Activated naive CD4-positive, alpha-beta T cell treated with anti-CD3 and anti-CD28 coated beads, Interleukin-2, amount 50 U/mL, for 72 hours (primary cell): ENCODE measurements around the gene HOXA5. TPM values are rescaled to one million over a fixed set of nuclear protein-coding genes. Genes with fewer than 3 reads are reported as not detected.

Experiments
- ATAC-seq, 2 donors: fragments of 150-1000 bp; cut with Tn5 transposase; 2 replicates each; pipeline ENCODE4 v1.10.0; 2021; ENCODE audit warnings: mild to moderate bottlenecking in 2 of 2, moderate library complexity in 2 of 2
- DNase-seq, 2 donors: peaks; one replicate each; pipeline ENCODE4 v3.0.0; 2021 to 2022; ENCODE audit warnings: low spot score in 2 of 2
- H3K27ac Mint-ChIP-seq, 2 donors: one replicate each; pipeline ENCODE4 v1.8.0; 2022; ENCODE audit warnings: mild to moderate bottlenecking in 2 of 2, mixed read lengths in 2 of 2
- H3K36me3 Mint-ChIP-seq, 2 donors: one replicate each; pipeline ENCODE4 v1.8.0; 2022; ENCODE audit warnings: mixed read lengths in 2 of 2
- H3K9me3 Mint-ChIP-seq, 2 donors: one replicate each; pipeline ENCODE4 v1.8.0; 2022; ENCODE audit warnings: mixed read lengths in 2 of 2
- total RNA-seq, 2 donors: library from RNA; stranded (reverse); gene quantifications; one replicate each; pipeline ENCODE4 v1.2.3, GENCODE V29; 2022

HOXA5 gene
- not detected for total RNA-seq

DNA sequence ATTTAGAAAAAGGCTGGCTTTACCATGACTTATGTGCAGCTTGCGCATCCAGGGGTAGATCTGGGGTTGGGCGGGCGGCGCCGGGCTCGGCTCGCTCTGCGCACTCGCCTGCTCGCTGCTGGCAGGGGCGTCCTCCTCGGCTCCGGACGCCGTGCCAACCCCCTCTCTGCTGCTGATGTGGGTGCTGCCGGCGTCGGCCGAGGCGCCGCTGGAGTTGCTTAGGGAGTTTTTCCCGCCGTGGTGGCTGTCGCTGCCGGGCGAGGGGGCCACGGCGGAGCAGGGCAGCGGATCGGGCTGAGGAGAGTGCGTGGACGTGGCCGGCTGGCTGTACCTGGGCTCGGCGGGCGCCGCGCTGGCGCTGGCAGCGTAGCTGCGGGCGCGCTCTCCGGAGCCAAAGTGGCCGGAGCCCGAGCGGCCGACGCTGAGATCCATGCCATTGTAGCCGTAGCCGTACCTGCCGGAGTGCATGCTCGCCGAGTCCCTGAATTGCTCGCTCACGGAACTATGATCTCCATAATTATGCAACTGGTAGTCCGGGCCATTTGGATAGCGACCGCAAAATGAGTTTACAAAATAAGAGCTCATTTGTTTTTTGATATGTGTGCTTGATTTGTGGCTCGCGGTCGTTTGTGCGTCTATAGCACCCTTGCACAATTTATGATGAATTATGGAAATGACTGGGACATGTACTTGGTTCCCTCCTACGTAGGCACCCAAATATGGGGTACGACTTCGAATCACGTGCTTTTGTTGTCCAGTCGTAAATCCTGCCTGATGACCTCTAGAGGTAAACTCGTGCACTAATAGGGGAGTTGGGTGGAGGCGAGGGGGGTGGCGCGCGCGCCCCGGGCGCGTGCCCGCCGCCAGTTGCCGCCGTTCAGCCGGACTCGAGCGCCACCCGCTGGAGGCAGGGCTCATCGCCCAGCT is at the start of gene HOXA5:
TSS of gene HOXA5 (minus strand) at position 659 of the 927 bp plus-strand sequence. CDS start at position 585, 74 bp downstream.
- peaks cover 0 to 9% of the 10 kb centered on the region in 2 donors for H3K36me3 Mint-ChIP-seq
- no peaks in the 10 kb centered on the region for H3K9me3 Mint-ChIP-seq
- ATAC-seq (peak; percentile 37 to 41), DNase-seq (no peak)
- H3K27ac Mint-ChIP-seq, result no peak within 1 kb of the TSS

- ATAC-seq, result peak in 1 of 2 donors; percentile 48
- Mint-ChIP-seq H3K9me3 (no peaks in the 10 kb centered on the region), H3K36me3 (peaks cover 0 to 11% of the 10 kb centered on the region in 2 donors), H3K27ac (no peak overlapping the region)
- peak in 1 of 2 donors; percentile 28 for DNase-seq
Observed at GRCh38 chr7:27192546-27193334, 49.3 kb upstream of the HOXA5 start.

GRCh38 chr7:27191833-27192545 is 48.5 kb upstream of the HOXA5 start:
- ATAC-seq, result no peak

DNA sequence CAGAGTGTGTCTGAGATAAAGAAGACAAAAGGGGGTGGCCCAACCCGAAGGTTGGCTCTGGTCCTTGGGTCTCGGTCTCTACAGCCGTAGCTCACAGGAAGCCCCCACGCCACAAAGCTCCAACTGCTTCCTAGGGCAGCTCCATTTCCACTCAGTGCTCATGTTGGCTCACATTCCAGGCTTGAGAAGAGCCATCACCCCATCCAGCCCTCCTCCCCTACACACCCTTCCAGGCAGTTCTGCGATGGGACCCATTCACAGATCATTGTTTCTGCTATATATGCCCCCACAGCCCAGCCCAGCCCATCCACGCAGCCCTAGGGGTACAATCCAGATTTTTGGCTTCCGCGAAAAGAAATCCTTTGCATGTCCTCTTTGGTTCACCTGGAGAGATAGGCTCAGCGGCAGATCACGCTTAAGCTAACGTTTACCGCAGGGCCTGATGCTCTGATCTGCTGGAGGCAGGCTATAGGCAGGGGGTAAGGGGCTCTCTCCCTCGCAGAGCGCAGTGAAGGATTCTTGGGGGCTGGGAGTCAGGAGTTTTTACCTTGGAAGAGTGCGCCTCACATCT is 47.8 kb upstream of the HOXA5 start:
- Mint-ChIP-seq H3K36me3 (peaks cover 0 to 14% of the 10 kb centered on the region in 2 donors), H3K9me3 (no peaks in the 10 kb centered on the region), H3K27ac (no peak overlapping the region)
- DNase-seq (no peak), ATAC-seq (no peak)

More at GRCh38 chr7:27191833-27192545, 48.5 kb upstream of the HOXA5 start:
- peaks cover 0 to 11% of the 10 kb centered on the region in 2 donors for H3K36me3 Mint-ChIP-seq
- no peaks in the 10 kb centered on the region for H3K9me3 Mint-ChIP-seq
- DNase-seq, result peak in 1 of 2 donors; percentile 37
- H3K27ac Mint-ChIP-seq, result no peak overlapping the region

DNA sequence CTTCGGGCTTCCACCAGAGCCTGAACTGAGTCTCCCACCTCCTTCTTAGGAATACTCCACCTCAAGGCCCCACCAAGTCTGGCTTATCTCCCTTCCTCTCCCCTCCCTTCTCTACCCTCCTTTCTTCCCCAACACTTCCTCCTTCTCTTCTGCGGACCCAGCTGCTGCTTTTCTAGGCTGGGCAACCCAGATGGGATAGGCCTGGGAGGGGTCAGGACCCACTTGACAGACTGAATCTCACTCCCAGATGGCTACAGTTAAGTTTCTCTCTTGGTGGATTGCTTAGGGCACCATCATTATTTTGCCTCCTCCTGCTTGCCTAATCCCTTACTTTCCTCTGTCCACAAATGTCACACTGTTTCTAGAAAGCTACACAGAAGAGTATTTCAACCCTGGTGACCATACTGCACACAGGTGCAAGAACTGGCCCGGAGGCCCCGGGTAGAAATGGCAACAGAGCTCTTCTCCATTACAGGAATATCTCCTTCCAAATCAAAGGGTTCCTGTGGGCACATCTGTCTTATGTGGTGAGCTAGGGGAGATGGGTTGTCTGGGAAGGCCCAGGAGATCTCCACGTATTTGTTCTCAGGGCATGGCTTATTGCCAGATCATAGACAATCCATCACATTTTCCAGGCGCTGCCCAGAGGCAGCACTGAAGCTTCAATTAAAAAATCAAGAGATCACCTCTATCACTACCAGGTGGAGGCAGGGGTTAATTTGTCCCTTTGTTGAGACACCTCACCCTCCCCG is 46.7 kb upstream of the HOXA5 start:
- Mint-ChIP-seq H3K27ac (no peak overlapping the region), H3K9me3 (no peaks in the 10 kb centered on the region), H3K36me3 (peaks cover 0 to 19% of the 10 kb centered on the region in 2 donors)
- DNase-seq, result no peak
- no peak for ATAC-seq

- H3K36me3 Mint-ChIP-seq, result peaks cover 0 to 19% of the 10 kb centered on the region in 2 donors
- ATAC-seq, result no peak
- no peak overlapping the region for H3K27ac Mint-ChIP-seq
- DNase-seq, result peak in 1 of 2 donors; percentile 44
- no peaks in the 10 kb centered on the region for H3K9me3 Mint-ChIP-seq
Observed at GRCh38 chr7:27189295-27189996, 46.0 kb upstream of the HOXA5 start.

- ATAC-seq, result no peak
- peak in 1 of 2 donors; percentile 41 for DNase-seq
- Mint-ChIP-seq H3K36me3 (peaks cover 0 to 19% of the 10 kb centered on the region in 2 donors), H3K27ac (peak overlapping the region in 1 of 2 donors; percentile 26), H3K9me3 (no peaks in the 10 kb centered on the region)
Observed at GRCh38 chr7:27188386-27189294, 45.2 kb upstream of the HOXA5 start.

GRCh38 chr7:27187475-27188385 is 44.2 kb upstream of the HOXA5 start:
- Mint-ChIP-seq H3K36me3 (peaks cover 0 to 19% of the 10 kb centered on the region in 2 donors), H3K27ac (no peak overlapping the region), H3K9me3 (no peaks in the 10 kb centered on the region)
- ATAC-seq (no peak), DNase-seq (peak in 1 of 2 donors; percentile 31)

GRCh38 chr7:27186668-27187474 is 43.4 kb upstream of the HOXA5 start:
- H3K9me3 Mint-ChIP-seq, result no peaks in the 10 kb centered on the region
- no peak overlapping the region for H3K27ac Mint-ChIP-seq
- H3K36me3 Mint-ChIP-seq, result peaks cover 0 to 19% of the 10 kb centered on the region in 2 donors
- DNase-seq (peak in 1 of 2 donors; percentile 14), ATAC-seq (no peak)

DNA sequence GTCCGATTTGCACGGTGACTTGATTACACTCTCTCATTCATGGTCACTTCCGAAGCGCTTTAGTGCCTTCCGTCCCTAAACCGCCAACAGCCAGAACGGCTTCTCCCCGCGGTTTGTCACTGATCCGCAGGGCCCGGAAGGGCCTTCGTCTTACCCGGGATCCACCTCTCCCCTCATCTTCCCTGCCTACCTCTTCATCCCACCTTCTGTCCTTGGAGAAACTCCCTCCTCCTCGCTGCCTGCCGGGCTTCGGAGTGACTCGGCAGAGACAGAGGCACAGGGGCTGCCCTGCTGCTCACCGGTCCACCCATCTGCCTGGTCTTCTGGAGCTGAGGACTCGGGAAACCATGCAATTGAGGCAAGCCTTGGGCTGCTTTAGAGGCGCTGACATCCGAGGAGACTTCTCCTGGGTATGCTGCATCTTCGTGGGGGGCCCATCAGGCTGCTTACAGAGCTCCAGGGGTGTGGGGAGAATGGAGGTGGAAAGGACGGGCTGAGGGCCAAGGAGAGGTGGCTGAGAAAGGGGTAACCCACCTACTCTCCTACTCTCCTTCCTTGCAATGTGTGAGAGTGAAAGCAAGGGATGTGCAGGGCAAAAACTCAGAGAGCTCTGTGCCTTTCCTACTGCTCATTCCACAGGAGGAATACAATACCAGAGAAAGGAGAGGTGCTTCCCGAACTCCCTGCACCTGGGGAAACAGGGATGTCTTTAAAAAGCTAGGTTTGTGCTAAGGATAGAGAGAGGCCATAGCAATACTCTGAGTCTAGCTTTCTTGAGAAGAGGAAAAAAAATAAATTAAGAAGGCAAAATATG is 42.6 kb upstream of the HOXA5 start:
- Mint-ChIP-seq H3K27ac (peak overlapping the region in 1 of 2 donors; percentile 93), H3K9me3 (no peaks in the 10 kb centered on the region), H3K36me3 (peaks cover 0 to 19% of the 10 kb centered on the region in 2 donors)
- DNase-seq (peak in 1 of 2 donors; percentile 51), ATAC-seq (peak in 1 of 2 donors; percentile 21)

- DNase-seq, result peak in 1 of 2 donors; percentile 45
- H3K27ac Mint-ChIP-seq, result peak within 1 kb of the TSS in 1 of 2 donors; percentile 93
Observed at GRCh38 chr7:27185013-27185853, 41.8 kb upstream of the HOXA5 start, which contains the start of gene HOXA11. HOXA11 (minus strand) TSS chr7:27185232; CDS start chr7:27185144, 88 bp downstream.

More at GRCh38 chr7:27185013-27185853, 41.8 kb upstream of the HOXA5 start, which contains the start of gene HOXA11:
- no peaks in the 10 kb centered on the region for H3K9me3 Mint-ChIP-seq
- ATAC-seq, result peak in 1 of 2 donors; percentile 14
- peaks cover 0 to 15% of the 10 kb centered on the region in 2 donors for H3K36me3 Mint-ChIP-seq
